OCI-LY3 (cell line): ENCODE results near the gene MESP1.

Experiments used
- CTCF ChIP-seq: fragments of 200-600, 300-600 bp; sonication (generic); IDR thresholded peaks from 2 replicates; pipeline ENCODE4 v1.5.1; 2014; ENCODE audit warnings: antibody characterized with exemption, low read length, low read depth
- EZH2phosphoT487 ChIP-seq: fragments of 200-600 bp; shearing (Covaris generic); IDR thresholded peaks from 2 replicates; pipeline ENCODE4 v1.6.1; 2018; ENCODE audit warnings: antibody characterized with exemption, mixed run types, low read depth

GRCh38 chr15:89728254-89728653, 22.8 kb downstream of the MESP1 start:
- no peak for TF ChIP-seq CTCF
- TF ChIP-seq EZH2phosphoT487 = no peak
